Neural cell (in vitro differentiated cells): ENCODE measurements around the gene CADPS2. TPM values are rescaled to one million over a fixed set of nuclear protein-coding genes. Genes with fewer than 3 reads are reported as not detected.

ENCODE experiments used
- H2AFZ ChIP-seq: fragments of 200-600, 300-800 bp; sonication (generic), shearing (Covaris generic); 2 replicates; pipeline ENCODE4 v1.6.0; 2014; ENCODE audit warnings: low read depth, mild to moderate bottlenecking, antibody characterized with exemption, low read length, moderate library complexity
- H3F3A ChIP-seq: fragments of 200-600 bp; shearing (Covaris generic); 2 replicates; pipeline ENCODE4 v1.6.1; 2016; ENCODE audit warnings: mild to moderate bottlenecking, moderate library complexity, mixed read lengths, antibody characterized with exemption, low read length; ENCODE audit not compliant: insufficient read depth, poor library complexity, severe bottlenecking
- H3K27ac ChIP-seq: fragments of 200-600, 300-800 bp; sonication (generic), shearing (Covaris generic); 2 replicates; pipeline ENCODE4 v1.5.1; 2014; ENCODE audit warnings: mild to moderate bottlenecking, low read length, moderate library complexity
- H3K27me3 ChIP-seq: fragments of 300-800, 200-600 bp; sonication (generic), shearing (Covaris generic); 2 replicates; pipeline ENCODE4 v1.6.0; 2014; ENCODE audit warnings: mild to moderate bottlenecking, low read depth, low read length, moderate library complexity; ENCODE audit not compliant: insufficient read depth
- H3K36me3 ChIP-seq: fragments of 300-800, 200-600 bp; sonication (generic), shearing (Covaris generic); 2 replicates; pipeline ENCODE4 v1.5.1; 2014; ENCODE audit warnings: mild to moderate bottlenecking, antibody characterized with exemption, low read length, moderate library complexity; ENCODE audit not compliant: insufficient read depth
- H3K4me2 ChIP-seq: fragments of 300-800, 200-600 bp; sonication (generic), shearing (Covaris generic); 2 replicates; pipeline ENCODE4 v1.6.0; 2014; ENCODE audit warnings: mild to moderate bottlenecking, low read length
- H3K4me3 ChIP-seq: fragments of 300-800, 200-600 bp; sonication (generic), shearing (Covaris generic); 2 replicates; pipeline ENCODE4 v1.5.1; 2014; ENCODE audit warnings: mild to moderate bottlenecking, low read length, moderate library complexity
- H3K79me2 ChIP-seq: fragments of 200-600 bp; shearing (Covaris generic); replicated peaks from 2 replicates; pipeline ENCODE4 v1.6.0; 2014; ENCODE audit warnings: mild to moderate bottlenecking, low read length, moderate library complexity; ENCODE audit not compliant: insufficient read depth
- H3K9ac ChIP-seq: fragments of 300-800, 200-600 bp; sonication (generic), shearing (Covaris generic); 2 replicates; pipeline ENCODE4 v1.6.1; 2016; ENCODE audit warnings: mild to moderate bottlenecking, low read length, mixed read lengths
- H3K9me2 ChIP-seq: fragments of 200-600 bp; shearing (Covaris generic); 2 replicates; pipeline ENCODE4 v1.6.1; 2016; ENCODE audit warnings: mild to moderate bottlenecking, low read length, mixed read lengths; ENCODE audit not compliant: insufficient read depth
- H3K9me3 ChIP-seq: fragments of 200-600, 300-800 bp; sonication (generic), shearing (Covaris generic); 2 replicates; pipeline ENCODE4 v1.6.1; 2016; ENCODE audit warnings: mild to moderate bottlenecking, mixed run types, low read length, moderate library complexity, mixed read lengths
- H4K20me1 ChIP-seq: fragments of 200-600 bp; shearing (Covaris generic); 2 replicates; pipeline ENCODE4 v1.6.1; 2016; ENCODE audit warnings: mild to moderate bottlenecking, mixed run types; ENCODE audit not compliant: insufficient read depth
- CTCF ChIP-seq: fragments of 450-650 bp; IDR thresholded peaks from 2 replicates; pipeline ENCODE4 v1.5.1; 2014; ENCODE audit warnings: antibody characterized with exemption, mild to moderate bottlenecking, moderate library complexity; ENCODE audit not compliant: poor library complexity, severe bottlenecking
- EP300 ChIP-seq: fragments of 450-650 bp; conservative IDR thresholded peaks from 2 replicates; pipeline ENCODE4 v1.6.1; 2014; ENCODE audit warnings: antibody characterized with exemption, mild to moderate bottlenecking, moderate library complexity; ENCODE audit not compliant: poor library complexity, severe bottlenecking
- EZH2 ChIP-seq: fragments of 200-600, 300-800 bp; shearing (Covaris generic), sonication (generic); IDR thresholded peaks from 2 replicates; pipeline ENCODE4 v1.6.1; 2014; ENCODE audit warnings: antibody characterized with exemption, low read length, borderline replicate concordance, mild to moderate bottlenecking; ENCODE audit not compliant: insufficient read depth, poor library complexity, severe bottlenecking
- MXI1 ChIP-seq: fragments of 450-650 bp; conservative IDR thresholded peaks from 2 replicates; pipeline ENCODE4 v1.6.1; 2014; ENCODE audit warnings: antibody characterized with exemption, mild to moderate bottlenecking; ENCODE audit not compliant: poor library complexity, severe bottlenecking
- POLR2AphosphoS5 ChIP-seq: IDR thresholded peaks from 2 replicates; pipeline ENCODE4 v1.6.1; 2012
- RAD21 ChIP-seq: fragments of 450-650 bp; conservative IDR thresholded peaks from 2 replicates; pipeline ENCODE4 v1.6.1; 2014; ENCODE audit warnings: antibody characterized with exemption, mild to moderate bottlenecking, moderate library complexity
- SMC3 ChIP-seq: fragments of 450-650 bp; conservative IDR thresholded peaks from 2 replicates; pipeline ENCODE4 v1.6.1; 2014; ENCODE audit warnings: antibody characterized with exemption, mild to moderate bottlenecking, moderate library complexity; ENCODE audit not compliant: poor library complexity
- TAF1 ChIP-seq: IDR thresholded peaks from 2 replicates; pipeline ENCODE4 v1.6.1; 2012; ENCODE audit warnings: low read depth
- polyA plus RNA-seq: library from polyadenylated mRNA; depleted of rRNA; stranded (reverse); fragments of >200 nt; gene quantifications from 2 replicates; pipeline ENCODE4 v1.2.3, GENCODE V29; 2014
- TF ChIP-seq, protein P1 (sequence below): IDR thresholded peaks from 2 replicates; pipeline ENCODE4 v1.6.1; 2012; ENCODE audit warnings: borderline replicate concordance

CADPS2 gene
- polyA plus RNA-seq, 1 donor from 2014 or later = 5.9 TPM

DNA sequence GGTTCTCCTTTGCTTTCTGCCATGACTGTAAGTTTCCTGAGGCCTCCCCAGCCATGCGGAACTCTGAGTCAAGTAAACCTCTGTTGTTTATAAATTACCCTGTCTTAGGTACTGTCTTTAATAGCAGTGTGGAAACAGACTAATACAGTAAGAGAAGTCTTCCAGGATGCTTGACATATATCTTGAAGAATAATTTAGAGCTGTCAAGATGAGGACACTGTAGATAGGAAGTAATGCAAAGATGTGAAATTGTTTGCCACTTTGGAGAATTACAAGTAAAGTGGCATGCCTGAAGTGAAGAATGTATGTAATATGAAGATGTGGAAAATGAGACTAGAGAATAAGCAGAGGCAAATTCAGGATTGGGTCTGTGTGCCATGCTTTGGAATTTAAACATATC, 2.9 kb upstream of the CADPS2 start:
- no peak overlapping the region for H2AFZ ChIP-seq
- no peaks in the 10 kb centered on the region for H3K9me3 ChIP-seq
- no peaks in the 10 kb centered on the region for H3K9me2 ChIP-seq
- H3K4me2 ChIP-seq = no peak overlapping the region
- no peaks in the 10 kb centered on the region for H4K20me1 ChIP-seq
- peaks cover 7% of the 10 kb centered on the region for H3F3A ChIP-seq
- H3K4me3 ChIP-seq = no peak overlapping the region
- peaks cover 32% of the 10 kb centered on the region for H3K27me3 ChIP-seq
- no peak overlapping the region for H3K9ac ChIP-seq
- TF ChIP-seq EP300 (peak; percentile 88), SMC3 (no peak), RAD21 (no peak), EZH2 (no peak), MXI1 (no peak), CTCF (no peak), POLR2AphosphoS5 (peak; percentile 76), TAF1 (no peak)
- TF ChIP-seq, protein P1, sequence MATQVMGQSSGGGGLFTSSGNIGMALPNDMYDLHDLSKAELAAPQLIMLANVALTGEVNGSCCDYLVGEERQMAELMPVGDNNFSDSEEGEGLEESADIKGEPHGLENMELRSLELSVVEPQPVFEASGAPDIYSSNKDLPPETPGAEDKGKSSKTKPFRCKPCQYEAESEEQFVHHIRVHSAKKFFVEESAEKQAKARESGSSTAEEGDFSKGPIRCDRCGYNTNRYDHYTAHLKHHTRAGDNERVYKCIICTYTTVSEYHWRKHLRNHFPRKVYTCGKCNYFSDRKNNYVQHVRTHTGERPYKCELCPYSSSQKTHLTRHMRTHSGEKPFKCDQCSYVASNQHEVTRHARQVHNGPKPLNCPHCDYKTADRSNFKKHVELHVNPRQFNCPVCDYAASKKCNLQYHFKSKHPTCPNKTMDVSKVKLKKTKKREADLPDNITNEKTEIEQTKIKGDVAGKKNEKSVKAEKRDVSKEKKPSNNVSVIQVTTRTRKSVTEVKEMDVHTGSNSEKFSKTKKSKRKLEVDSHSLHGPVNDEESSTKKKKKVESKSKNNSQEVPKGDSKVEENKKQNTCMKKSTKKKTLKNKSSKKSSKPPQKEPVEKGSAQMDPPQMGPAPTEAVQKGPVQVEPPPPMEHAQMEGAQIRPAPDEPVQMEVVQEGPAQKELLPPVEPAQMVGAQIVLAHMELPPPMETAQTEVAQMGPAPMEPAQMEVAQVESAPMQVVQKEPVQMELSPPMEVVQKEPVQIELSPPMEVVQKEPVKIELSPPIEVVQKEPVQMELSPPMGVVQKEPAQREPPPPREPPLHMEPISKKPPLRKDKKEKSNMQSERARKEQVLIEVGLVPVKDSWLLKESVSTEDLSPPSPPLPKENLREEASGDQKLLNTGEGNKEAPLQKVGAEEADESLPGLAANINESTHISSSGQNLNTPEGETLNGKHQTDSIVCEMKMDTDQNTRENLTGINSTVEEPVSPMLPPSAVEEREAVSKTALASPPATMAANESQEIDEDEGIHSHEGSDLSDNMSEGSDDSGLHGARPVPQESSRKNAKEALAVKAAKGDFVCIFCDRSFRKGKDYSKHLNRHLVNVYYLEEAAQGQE = peak; percentile 46
- no peaks in the 10 kb centered on the region for H3K79me2 ChIP-seq
- H3K36me3 ChIP-seq = no peaks in the 10 kb centered on the region
- H3K27ac ChIP-seq = no peak overlapping the region

DNA sequence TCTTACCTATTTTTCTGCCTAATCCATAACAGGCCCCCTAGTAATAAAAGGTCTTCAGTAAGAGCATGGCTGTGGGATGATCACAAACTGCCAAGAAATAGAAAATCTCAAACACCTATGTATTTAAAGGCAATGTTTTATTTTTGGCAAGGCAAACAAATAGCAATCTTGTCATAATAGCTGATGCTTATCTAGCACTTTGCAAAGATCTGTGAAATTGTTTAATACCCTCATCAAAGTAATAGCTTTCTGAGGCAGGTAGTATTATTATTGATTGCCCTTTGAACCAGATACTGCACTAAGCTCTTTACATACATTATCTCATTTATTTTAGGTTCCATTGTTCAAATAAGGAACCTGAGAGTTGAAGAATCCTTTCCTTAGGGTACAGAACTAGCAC, 1.6 kb upstream of the CADPS2 start:
- no peak overlapping the region for H3K27ac ChIP-seq
- H2AFZ ChIP-seq = no peak overlapping the region
- H3K9me3 ChIP-seq = no peaks in the 10 kb centered on the region
- TF ChIP-seq TAF1 (no peak), MXI1 (no peak), RAD21 (no peak), EP300 (no peak), EZH2 (no peak), CTCF (no peak), SMC3 (no peak), POLR2AphosphoS5 (no peak)
- TF ChIP-seq, protein P1 = no peak
- H3K27me3 ChIP-seq = peaks cover 33% of the 10 kb centered on the region
- no peak overlapping the region for H3K9ac ChIP-seq
- H3K4me3 ChIP-seq = no peak overlapping the region
- no peaks in the 10 kb centered on the region for H4K20me1 ChIP-seq
- H3K4me2 ChIP-seq = no peak overlapping the region
- H3K79me2 ChIP-seq = no peaks in the 10 kb centered on the region
- H3F3A ChIP-seq = peaks cover 7% of the 10 kb centered on the region
- H3K9me2 ChIP-seq = no peaks in the 10 kb centered on the region
- no peaks in the 10 kb centered on the region for H3K36me3 ChIP-seq
